DMS53 treated with DMSO at 0.1 percent for 48 hours (cell line): ENCODE results near the gene PIGU.
"Not testable (repeated sequence)": the region's sequence is repeated elsewhere in the genome, so short reads cannot be mapped to it uniquely, and the experiment has no call there.

ENCODE experiments used
- DNase-seq: peaks from one replicate; lab custom pipeline; 2025; ENCODE audit not compliant: unreplicated experiment; lab: John Stamatoyannopoulos, UW

Gene PIGU

GRCh38 chr20:34676642-34677373 is at the start of gene PIGU:
Gene PIGU (minus strand): TSS chr20:34677092. CDS start chr20:34677085, 7 bp downstream.
- peak; percentile 95 for DNase-seq

DNA sequence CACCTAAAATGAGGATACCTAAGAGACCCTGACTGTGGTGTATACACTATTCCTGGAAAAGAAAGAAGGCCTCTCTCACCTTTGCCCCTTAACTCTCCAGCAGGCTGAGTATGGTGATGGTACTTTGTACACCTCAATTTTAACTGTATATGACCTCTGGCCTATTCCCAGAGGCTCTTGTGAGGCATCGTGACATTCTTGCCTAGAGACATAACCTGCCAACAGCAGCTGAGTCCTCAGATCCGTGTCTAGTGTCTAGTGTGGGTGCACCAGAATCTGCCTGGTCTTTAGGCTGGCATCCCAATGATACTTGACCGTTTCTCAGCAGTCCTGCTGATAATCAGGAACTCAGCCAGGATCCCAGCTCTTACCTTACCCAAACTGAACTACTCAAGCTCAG is 47.3 kb upstream of the PIGU start:
- DNase-seq = no peak

GRCh38 chr20:34722560-34722959 is 45.7 kb upstream of the PIGU start:
- DNase-seq = not testable (repeated sequence)

DNA sequence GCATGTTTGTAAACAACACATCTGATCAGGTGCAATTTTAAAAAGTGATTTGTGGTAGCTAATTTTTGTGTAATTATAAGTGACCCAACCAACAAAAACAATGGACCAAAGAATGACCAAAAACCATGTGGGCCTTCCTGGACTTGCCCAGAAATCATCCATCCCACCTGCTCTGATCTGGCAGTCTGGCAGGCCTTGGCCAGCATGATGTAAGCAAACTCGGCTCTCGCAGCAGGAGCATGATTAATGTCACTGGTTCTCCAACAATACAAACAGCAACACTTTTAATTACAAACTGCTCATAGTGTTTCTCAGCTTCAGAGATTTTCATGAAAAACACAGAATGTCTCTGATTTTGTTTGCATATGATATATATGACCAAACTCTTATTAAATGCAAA is 43.4 kb upstream of the PIGU start:
- no peak for DNase-seq

GRCh38 chr20:34719242-34720017 is 42.5 kb upstream of the PIGU start:
- not testable (repeated sequence) for DNase-seq

DNA sequence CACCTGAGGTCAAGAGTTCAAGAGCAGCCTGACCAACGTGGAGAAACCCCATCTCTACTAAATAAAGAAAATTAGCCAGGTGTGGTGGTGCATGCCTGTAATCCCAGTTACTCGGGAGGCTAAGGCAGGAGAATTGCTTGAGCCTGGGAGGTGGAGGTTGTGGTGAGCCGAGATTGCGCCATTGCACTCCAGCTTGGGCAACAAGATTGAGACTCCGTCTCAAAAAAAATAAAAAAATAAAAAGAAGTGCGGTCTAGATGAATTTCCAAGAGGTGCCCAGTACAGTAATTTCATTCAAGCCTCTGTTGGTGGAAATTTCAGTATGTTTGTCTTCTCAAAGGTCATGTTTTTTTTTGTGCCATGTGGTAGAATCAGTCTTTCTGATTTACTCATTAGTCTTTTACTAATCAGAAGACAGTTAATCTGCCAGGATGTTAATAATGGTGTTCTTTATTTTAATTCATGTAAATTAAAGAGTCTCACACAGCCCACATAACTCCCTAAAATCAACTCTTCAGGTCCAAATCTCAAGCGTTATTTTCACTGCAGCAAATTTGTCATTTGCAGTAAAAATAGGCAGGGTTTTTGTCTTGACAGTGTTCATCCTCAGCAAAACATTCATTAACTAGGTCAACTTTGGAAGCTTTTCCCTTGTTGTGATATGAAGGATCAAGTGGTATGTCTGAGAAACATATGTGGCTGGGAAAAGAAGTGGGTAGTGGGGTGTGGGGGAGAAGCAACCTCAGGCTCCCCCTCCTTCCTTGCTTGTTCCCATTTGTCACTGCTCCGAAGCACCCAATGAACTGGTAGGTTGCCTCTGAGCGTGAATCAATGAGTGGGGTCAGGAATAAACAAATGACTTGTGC is 40.6 kb upstream of the PIGU start:
- no peak for DNase-seq

GRCh38 chr20:34716921-34717229 is 40.0 kb upstream of the PIGU start:
- no peak for DNase-seq

- no peak for DNase-seq
Measured at GRCh38 chr20:34715384-34715783, 38.5 kb upstream of the PIGU start.

DNA sequence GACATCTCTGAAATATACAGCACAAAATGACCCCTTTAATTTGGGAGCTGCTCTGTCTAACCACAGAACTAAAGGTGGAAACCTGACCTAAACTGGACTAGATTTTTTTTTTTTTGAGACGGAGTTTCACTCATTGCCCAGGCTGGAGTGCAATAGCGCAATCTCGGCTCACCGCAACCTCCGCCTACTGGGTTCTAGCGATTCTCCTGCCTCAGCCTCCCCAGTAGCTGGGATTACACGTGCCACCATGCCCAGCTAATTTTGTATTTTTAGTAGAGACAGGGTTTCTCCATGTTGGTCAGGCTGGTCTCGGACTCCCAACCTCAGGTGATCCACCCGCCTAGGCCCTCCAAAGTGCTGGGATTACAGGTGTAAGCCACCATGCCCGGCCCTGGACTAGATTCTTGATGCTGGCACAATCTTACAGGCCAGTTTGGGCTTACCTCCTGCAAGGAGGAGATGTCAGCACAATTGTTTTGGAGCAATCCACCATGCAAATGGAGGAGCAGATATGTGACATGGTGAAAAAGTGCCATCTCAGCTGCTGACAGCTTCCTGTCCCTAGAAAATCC is 37.1 kb upstream of the PIGU start:
- not testable (repeated sequence) for DNase-seq

DNA sequence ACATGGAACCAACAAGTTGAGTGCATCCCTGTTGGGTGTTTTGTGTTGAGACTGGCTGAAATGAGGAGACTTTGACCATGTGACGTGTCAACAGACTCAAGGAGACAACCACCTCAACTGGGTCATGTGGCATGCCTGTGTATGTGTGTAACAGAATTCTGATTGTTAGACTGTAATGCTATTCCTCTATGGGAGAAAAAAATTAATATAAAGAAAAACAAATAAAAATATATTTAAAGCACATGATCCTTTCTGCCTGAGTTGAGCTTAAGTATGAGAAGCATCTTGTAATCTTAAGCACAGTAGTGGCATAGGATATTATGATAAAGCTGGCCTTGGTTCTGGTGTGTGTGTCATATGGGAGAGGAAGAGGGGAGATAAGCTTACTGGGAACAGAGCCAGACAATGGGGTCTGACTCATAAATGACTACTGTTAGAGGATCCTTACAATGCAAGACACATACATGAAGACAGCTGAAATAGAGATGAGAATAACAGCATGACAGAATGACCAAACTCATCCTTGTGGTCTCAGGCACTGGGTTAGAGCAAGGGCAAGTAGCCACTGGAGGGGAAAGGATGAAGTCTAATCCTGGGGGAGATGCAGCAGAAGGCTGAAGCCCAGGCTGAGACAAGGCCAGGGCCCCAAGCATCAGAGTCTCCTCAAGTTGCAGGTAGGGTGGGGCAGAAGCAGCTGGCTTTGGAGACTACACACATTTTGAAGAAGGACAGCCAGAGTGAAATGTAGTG is 36.5 kb upstream of the PIGU start:
- peak; percentile 22 for DNase-seq

DNA sequence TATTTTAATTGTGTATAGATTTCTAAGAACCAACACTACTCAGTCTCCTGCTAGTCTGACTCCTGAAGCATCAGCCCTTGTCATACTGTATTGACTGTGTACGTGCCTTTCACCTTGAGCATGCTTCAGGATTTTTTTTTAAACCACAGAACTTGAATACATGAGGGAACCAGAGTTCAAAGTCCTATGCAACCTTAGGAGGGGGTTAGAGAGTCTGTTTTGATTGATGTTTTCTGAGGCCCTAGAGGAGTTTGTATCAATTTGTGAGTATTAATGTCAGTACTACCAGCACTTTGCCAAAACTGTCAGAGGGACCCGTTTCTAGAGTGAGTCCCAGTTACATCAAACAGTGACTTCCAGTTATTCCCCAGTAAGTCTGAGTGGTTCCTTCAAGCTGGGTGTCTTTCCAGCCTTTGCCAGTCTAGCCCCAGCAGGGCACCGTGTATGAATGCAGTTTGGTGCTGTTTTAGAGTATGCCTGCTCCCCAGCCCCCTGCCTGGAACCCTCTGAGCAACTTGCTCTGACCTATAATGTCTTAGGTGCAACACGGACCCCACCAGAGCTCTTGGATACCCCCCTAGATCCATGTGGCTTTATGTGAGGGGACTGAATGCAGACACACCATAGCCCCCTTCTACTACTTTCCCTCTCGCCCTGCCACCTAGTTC is 35.8 kb upstream of the PIGU start:
- DNase-seq = no peak

- DNase-seq = no peak
Measured at GRCh38 chr20:34711813-34712430, 35.0 kb upstream of the PIGU start.

- no peak for DNase-seq
Measured at GRCh38 chr20:34710861-34711574, 34.1 kb upstream of the PIGU start.

DNA sequence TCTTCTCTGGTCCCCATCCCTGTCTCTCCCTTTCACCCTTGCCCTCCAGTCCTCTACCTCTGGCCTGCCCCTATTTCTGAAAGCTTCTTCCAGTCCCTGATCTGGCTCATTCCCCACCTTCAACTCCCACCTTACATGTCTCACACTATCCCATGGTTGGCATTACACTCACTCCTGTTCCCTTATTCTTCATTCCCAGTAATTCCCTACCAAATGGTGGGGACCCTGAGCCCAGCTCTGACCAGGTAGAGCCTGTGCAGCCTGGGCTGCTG is 33.6 kb upstream of the PIGU start:
- no peak for DNase-seq

DNA sequence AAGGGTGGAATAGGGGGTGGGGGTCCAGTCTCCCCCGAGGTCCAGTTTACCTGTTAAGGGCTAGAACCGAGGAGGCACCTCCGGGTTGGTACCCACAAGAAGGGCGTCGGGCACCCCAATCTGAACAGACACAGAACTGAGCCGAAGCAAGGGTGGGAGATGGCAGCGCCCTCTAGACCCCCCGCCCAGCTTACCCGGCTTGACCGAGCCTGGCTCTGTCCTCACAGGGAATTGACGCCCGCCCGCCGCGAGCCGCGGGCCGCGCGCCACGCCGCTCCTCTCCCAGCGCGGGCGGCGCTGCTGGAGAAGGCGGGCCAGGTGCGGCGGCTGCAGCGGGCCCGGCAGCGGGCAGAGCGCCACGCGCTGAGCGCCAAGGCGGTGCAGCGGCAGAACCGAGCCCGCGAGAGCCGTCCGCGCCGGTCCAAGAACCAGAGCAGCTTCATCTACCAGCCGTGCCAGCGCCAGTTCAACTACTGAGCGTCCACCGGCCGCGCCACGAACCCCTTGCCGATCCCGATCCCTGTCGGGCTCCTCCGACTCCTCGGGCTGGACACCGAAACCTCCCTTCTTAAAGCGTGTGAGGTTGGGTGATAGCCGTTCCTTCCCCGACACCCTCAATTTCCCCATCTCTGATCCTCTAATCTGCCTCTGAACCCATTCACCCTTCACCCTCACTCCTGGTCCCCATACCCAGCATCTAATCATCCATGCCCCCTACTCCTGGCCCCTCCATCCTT is 33.1 kb upstream of the PIGU start:
- DNase-seq = peak; percentile 75

- peak; percentile 73 for DNase-seq
Measured at GRCh38 chr20:34709044-34709830, 32.3 kb upstream of the PIGU start.

GRCh38 chr20:34708621-34709043 is 31.7 kb upstream of the PIGU start:
- no peak for DNase-seq
